Right cardiac atrium (tissue), 5 donors: ENCODE results near the gene GRK2. TPM values are rescaled to one million over a fixed set of nuclear protein-coding genes. Genes with fewer than 3 reads are reported as not detected.

ENCODE experiments used
- ATAC-seq, 2 donors: fragments of 200-7000 bp; cut with Tn5 transposase; one replicate each; pipeline versions ENCODE4 v1.8.0 to v1.9.1; 2020; ENCODE audit warnings: moderate library complexity in 2 of 2, mild to moderate bottlenecking in 1 of 2
- DNase-seq, 3 donors: peaks; one replicate each; pipeline ENCODE4 v3.0.0-alpha.2; 2020
- H3K27ac ChIP-seq: one replicate; pipeline ENCODE4 v1.5.1; 2013; ENCODE audit warnings: mild to moderate bottlenecking, low read length, control low read depth, moderate library complexity
- H3K27me3 ChIP-seq: one replicate; pipeline ENCODE4 v1.6.1; 2013; ENCODE audit not compliant: control insufficient read depth, insufficient read depth
- H3K4me1 ChIP-seq: one replicate; pipeline ENCODE4 v1.6.1; 2013; ENCODE audit warnings: low read length; ENCODE audit not compliant: control insufficient read depth, insufficient read depth
- H3K4me3 ChIP-seq: one replicate; pipeline ENCODE4 v1.5.1; 2013; ENCODE audit warnings: low read length, control low read depth
- H3K9me3 ChIP-seq: one replicate; pipeline ENCODE4 v1.6.1; 2013; ENCODE audit warnings: low read length; ENCODE audit not compliant: control insufficient read depth
- WGBS: extraction: QIAGEN DNeasy Blood & Tissue Kit; methylation state at CpG from one replicate; pipeline ENCODE4 v1.1.7; 2013; 5-methylcytosine and 5-hydroxymethylcytosine counted together
- intact Hi-C, 4 donors: fragments of 100-400 bp; cut with DNase I; formaldehyde crosslinking; loops; one replicate each; pipeline versions ENCODE4 v1.11.0 to v1.14.0; 2022 to 2023
- polyA plus RNA-seq: library from polyadenylated mRNA; stranded (reverse); fragments of 200-250 nt; gene quantifications from one replicate; pipeline ENCODE4 v1.2.3, GENCODE V29; 2013
- total RNA-seq, 4 donors: library from RNA; stranded (reverse); fragmentation: NEBNext Ultra II Directional; extraction: Animal tissue kit (Norgen Biotek cat#: 25700); gene quantifications; one replicate each; pipeline ENCODE4 v1.2.1, GENCODE V29; 2021
- donor health status: healthy with polysubstance abuse.
- donor health status: DM: no; HTN: yes; CAD: no.
- donor health status: DM: no; HTN: no; CAD: no.
- donor health status: DM: no; HTN: yes; CAD: no; lungs with severe emphysema.
- donor health status: DM: yes; HTN: yes; CAD: no.

The GRK2 gene
- total and polyA plus RNA-seq, 5 donors: 50.4 to 56.6 (median 54.0) TPM

DNA sequence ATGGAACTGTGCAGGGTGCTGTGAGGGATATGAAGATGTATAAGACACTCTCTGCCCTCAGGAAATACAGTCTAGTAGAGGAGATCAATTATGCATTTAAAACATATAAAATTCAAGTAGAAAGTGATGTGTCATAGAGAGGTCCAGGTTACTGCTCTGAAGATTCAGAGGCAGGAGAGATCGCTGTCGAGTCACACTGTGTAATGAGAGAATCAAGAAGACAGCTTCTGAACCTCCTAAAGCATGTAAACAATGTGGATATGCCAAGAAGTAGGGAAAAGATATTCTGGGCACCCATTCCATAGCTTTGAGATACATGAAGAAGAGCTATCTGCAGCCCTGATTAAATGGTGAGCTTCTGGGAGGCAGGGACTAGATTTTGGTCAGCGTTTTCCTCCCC is 53.7 kb downstream of the GRK2 start:
- WGBS: 86% methylated on average over 3 of the region's 3 CpGs
- no peak for ATAC-seq
- H3K27me3 ChIP-seq: no peaks in the 10 kb centered on the region
- DNase-seq: no peak
- intact Hi-C loops: no loop called here
- H3K4me1 ChIP-seq: no peaks in the 10 kb centered on the region
- H3K4me3 ChIP-seq: no peak overlapping the region
- no peak overlapping the region for H3K27ac ChIP-seq
- H3K9me3 ChIP-seq: no peaks in the 10 kb centered on the region

DNA sequence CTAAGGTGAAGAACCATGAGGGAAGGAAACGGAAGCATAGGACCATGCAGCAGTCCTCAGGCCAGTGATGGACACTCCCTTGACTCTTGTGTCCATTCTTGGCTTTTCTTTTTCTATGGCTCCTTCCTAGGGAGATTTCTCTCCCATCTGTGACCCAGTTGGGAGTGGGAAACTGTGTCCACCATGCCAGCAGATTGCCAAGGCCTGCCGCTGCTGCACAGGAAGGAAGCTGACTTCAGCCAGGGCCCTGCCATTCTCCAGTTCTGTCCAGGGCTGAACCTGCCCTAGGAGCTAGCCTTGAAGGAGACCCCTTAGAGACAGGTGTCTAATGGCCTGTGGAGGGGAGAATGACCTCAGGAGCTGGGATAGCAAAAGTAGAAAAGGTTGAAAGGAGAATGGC is 54.4 kb downstream of the GRK2 start:
- intact Hi-C loops: no loop called here
- H3K27ac ChIP-seq: no peak overlapping the region
- no peaks in the 10 kb centered on the region for H3K27me3 ChIP-seq
- H3K4me3 ChIP-seq: no peak overlapping the region
- no peaks in the 10 kb centered on the region for H3K4me1 ChIP-seq
- no peaks in the 10 kb centered on the region for H3K9me3 ChIP-seq
- 85% methylated on average over 2 of the region's 2 CpGs for WGBS
- no peak for ATAC-seq
- no peak for DNase-seq

DNA sequence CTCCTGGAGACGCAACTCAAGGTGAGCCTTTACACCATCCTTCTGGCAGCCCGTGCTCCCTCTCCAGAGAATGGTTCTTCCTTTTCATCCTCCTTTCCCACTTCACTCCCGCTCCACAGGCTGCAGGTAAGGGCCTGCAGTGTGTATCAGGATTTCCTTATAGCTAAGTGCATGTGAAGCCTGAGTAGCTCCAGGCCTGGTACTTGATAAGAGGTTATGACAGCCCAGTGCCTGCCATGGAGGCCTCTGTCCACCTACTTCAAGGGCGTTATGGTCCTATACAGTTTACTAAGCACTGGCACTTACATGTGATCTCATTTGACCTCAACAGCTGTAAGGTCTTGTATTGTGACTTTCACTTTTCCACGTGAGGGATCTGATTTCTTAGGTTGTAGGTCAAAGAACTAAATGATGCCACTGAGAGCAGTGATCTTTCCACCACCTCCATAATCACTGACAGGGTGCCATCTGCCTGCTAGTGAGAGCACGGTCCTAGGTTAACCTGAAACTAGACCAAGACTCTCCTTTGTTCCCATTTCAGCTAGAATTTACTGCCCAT is 55.1 kb downstream of the GRK2 start:
- Histone ChIP-seq H3K9me3 (no peaks in the 10 kb centered on the region), H3K27me3 (no peaks in the 10 kb centered on the region), H3K27ac (no peak overlapping the region), H3K4me1 (no peaks in the 10 kb centered on the region), H3K4me3 (no peak overlapping the region)
- 84% methylated on average over 6 of the region's 6 CpGs for WGBS
- ATAC-seq: no peak
- DNase-seq: no peak
- intact Hi-C loops: no loop called here

DNA sequence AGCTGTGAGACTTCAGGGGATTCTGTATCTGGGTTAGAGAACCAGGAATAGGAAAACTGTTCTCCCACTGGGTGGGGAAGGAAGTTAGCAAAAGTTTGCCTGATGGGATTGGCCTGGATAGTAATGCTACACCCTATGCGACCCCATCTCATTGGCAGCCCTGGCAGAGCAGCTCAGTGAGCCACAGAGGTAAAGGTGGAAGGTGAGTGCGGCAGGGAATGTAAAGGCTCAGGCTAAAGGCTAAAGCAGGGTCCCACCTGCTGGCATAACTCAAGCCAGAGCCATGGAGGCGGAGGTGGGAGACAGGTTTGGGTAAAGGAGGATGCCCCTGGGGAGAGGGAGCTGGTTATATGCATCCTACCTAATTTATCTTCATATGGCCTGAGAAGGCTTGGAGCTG is 55.8 kb downstream of the GRK2 start:
- no peak overlapping the region for H3K4me3 ChIP-seq
- no peak for DNase-seq
- intact Hi-C loops: no loop called here
- H3K27ac ChIP-seq: no peak overlapping the region
- no peaks in the 10 kb centered on the region for H3K4me1 ChIP-seq
- ATAC-seq: no peak
- no peaks in the 10 kb centered on the region for H3K27me3 ChIP-seq
- 95% methylated on average over 3 of the region's 3 CpGs for WGBS
- H3K9me3 ChIP-seq: no peaks in the 10 kb centered on the region

GRCh38 chr11:67323526-67323925 is 57.3 kb downstream of the GRK2 start:
- Histone ChIP-seq H3K27ac (no peak overlapping the region), H3K9me3 (no peaks in the 10 kb centered on the region), H3K27me3 (no peaks in the 10 kb centered on the region), H3K4me1 (no peaks in the 10 kb centered on the region), H3K4me3 (no peak overlapping the region)
- WGBS: 84% methylated on average over 7 of the region's 7 CpGs
- intact Hi-C loops: no loop called here
- no peak for ATAC-seq
- DNase-seq: no peak

GRCh38 chr11:67332081-67332691 is 65.9 kb downstream of the GRK2 start:
- no peak overlapping the region for H3K4me3 ChIP-seq
- no peak for ATAC-seq
- no peaks in the 10 kb centered on the region for H3K4me1 ChIP-seq
- 85% methylated on average over 6 of the region's 6 CpGs for WGBS
- H3K27me3 ChIP-seq: no peaks in the 10 kb centered on the region
- no peaks in the 10 kb centered on the region for H3K9me3 ChIP-seq
- DNase-seq: no peak
- no peak overlapping the region for H3K27ac ChIP-seq
- intact Hi-C loops: no loop called here

Other genes starting within 250 kb of the GRK2 start
- 1 to 10 TPM in 1 of 4 donors, under 1 TPM in 3; 0.11 to 1.4 (median 0.24) TPM for gene SYT12, start 243.3 kb upstream of the GRK2 start, total RNA-seq
- 0.18 TPM for gene SYT12, start 243.3 kb upstream of the GRK2 start, polyA plus RNA-seq
- 10 to 100 TPM; 34.2 to 51.0 (median 44.5) TPM for gene RHOD, start 209.6 kb upstream of the GRK2 start, total RNA-seq
- gene RHOD, start 209.6 kb upstream of the GRK2 start, polyA plus RNA-seq: 65.2 TPM
- gene KDM2A, start 147.2 kb upstream of the GRK2 start, total RNA-seq: 10 to 100 TPM; 42.5 to 49.8 (median 46.5) TPM
- 27.1 TPM for gene KDM2A, start 147.2 kb upstream of the GRK2 start, polyA plus RNA-seq
- gene ANKRD13D, start 22.8 kb downstream of the GRK2 start, total RNA-seq: 10 to 100 TPM; 20.0 to 25.3 (median 22.8) TPM
- gene ANKRD13D, start 22.8 kb downstream of the GRK2 start, polyA plus RNA-seq: 18.0 TPM
- 10 to 100 TPM; 23.9 to 25.9 (median 25.1) TPM for gene SSH3, start 37.1 kb downstream of the GRK2 start, total RNA-seq
- 14.9 TPM for gene SSH3, start 37.1 kb downstream of the GRK2 start, polyA plus RNA-seq
- gene POLD4, start 87.1 kb downstream of the GRK2 start, total RNA-seq: 10 to 100 TPM; 53.8 to 86.6 (median 65.3) TPM
- 124 TPM for gene POLD4, start 87.1 kb downstream of the GRK2 start, polyA plus RNA-seq
- 1 to 10 TPM; 2.9 to 6.1 (median 3.0) TPM for gene CLCF1, start 107.1 kb downstream of the GRK2 start, total RNA-seq
- 3.7 TPM for gene CLCF1, start 107.1 kb downstream of the GRK2 start, polyA plus RNA-seq
- 10 to 100 TPM in 1 of 4 donors, 1 to 10 TPM in 3; 7.9 to 11.7 (median 9.4) TPM for gene RAD9A, start 125.5 kb downstream of the GRK2 start, total RNA-seq
- 7.3 TPM for gene RAD9A, start 125.5 kb downstream of the GRK2 start, polyA plus RNA-seq
- 10 to 100 TPM; 73.1 to 93.4 (median 79.1) TPM for gene PPP1CA, start 135.4 kb downstream of the GRK2 start, total RNA-seq
- 79.4 TPM for gene PPP1CA, start 135.4 kb downstream of the GRK2 start, polyA plus RNA-seq
- gene TBC1D10C, start 137.6 kb downstream of the GRK2 start, total RNA-seq: 1 to 10 TPM in 3 of 4 donors, under 1 TPM in 1; 0.67 to 2.7 (median 1.8) TPM
- gene TBC1D10C, start 137.6 kb downstream of the GRK2 start, polyA plus RNA-seq: 0.86 TPM
- 10 to 100 TPM in 2 of 4 donors, 1 to 10 TPM in 2; 5.1 to 23.6 (median 9.3) TPM for gene CARNS1, start 149.2 kb downstream of the GRK2 start, total RNA-seq
- 5.2 TPM for gene CARNS1, start 149.2 kb downstream of the GRK2 start, polyA plus RNA-seq
- 10 to 100 TPM; 29.0 to 31.3 (median 29.5) TPM for gene RPS6KB2, start 162.0 kb downstream of the GRK2 start, total RNA-seq
- gene RPS6KB2, start 162.0 kb downstream of the GRK2 start, polyA plus RNA-seq: 39.6 TPM
- 1 to 10 TPM; 1.2 to 3.4 (median 1.9) TPM for gene PTPRCAP, start 171.2 kb downstream of the GRK2 start, total RNA-seq
- 1.6 TPM for gene PTPRCAP, start 171.2 kb downstream of the GRK2 start, polyA plus RNA-seq
- 10 to 100 TPM; 23.5 to 38.2 (median 29.6) TPM for gene CORO1B, start 177.0 kb downstream of the GRK2 start, total RNA-seq
- gene CORO1B, start 177.0 kb downstream of the GRK2 start, polyA plus RNA-seq: 20.8 TPM
- gene GPR152, start 186.3 kb downstream of the GRK2 start, total RNA-seq: not detected
- gene GPR152, start 186.3 kb downstream of the GRK2 start, polyA plus RNA-seq: not detected
- 1 to 10 TPM; 1.1 to 1.8 (median 1.5) TPM for gene CABP4, start 188.9 kb downstream of the GRK2 start, total RNA-seq
- 0.81 TPM for gene CABP4, start 188.9 kb downstream of the GRK2 start, polyA plus RNA-seq
- gene TMEM134, start 202.8 kb downstream of the GRK2 start, total RNA-seq: 10 to 100 TPM; 61.7 to 78.2 (median 65.4) TPM
- 82.3 TPM for gene TMEM134, start 202.8 kb downstream of the GRK2 start, polyA plus RNA-seq
- 10 to 100 TPM; 50.8 to 64.5 (median 64.2) TPM for gene AIP, start 216.6 kb downstream of the GRK2 start, total RNA-seq
- 74.2 TPM for gene AIP, start 216.6 kb downstream of the GRK2 start, polyA plus RNA-seq
- 10 to 100 TPM; 19.4 to 26.3 (median 24.1) TPM for gene PITPNM1, start 238.9 kb downstream of the GRK2 start, total RNA-seq
- 13.7 TPM for gene PITPNM1, start 238.9 kb downstream of the GRK2 start, polyA plus RNA-seq
- 10 to 100 TPM; 31.5 to 52.7 (median 49.9) TPM for gene CDK2AP2, start 241.7 kb downstream of the GRK2 start, total RNA-seq
- 65.2 TPM for gene CDK2AP2, start 241.7 kb downstream of the GRK2 start, polyA plus RNA-seq